A204.1 (cell line): ENCODE data around the gene PI16.
"Not testable (repeated sequence)": the region's sequence is repeated elsewhere in the genome, so short reads cannot be mapped to it uniquely, and the experiment has no call there.

Experiments used
- FAIRE-seq: peaks from 2 replicates; lab custom pipeline; 2012; peaks lifted over from hg19 to GRCh38; lab: Jason Lieb, UNC

Gene PI16

DNA sequence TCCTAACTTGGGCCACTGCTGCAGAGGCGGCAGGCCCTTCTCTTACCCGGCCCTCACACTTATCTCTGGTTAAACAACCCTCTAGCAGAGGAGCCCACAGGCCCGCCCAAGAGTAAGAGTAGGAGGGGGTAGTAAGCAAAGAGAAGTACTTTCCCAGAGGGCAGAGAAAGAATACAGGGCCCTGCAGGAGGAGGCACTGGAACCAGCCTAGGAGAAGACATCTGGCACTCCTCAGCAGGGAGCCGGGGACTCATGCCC, 21.4 kb downstream of the PI16 start:
- no peak for FAIRE-seq

DNA sequence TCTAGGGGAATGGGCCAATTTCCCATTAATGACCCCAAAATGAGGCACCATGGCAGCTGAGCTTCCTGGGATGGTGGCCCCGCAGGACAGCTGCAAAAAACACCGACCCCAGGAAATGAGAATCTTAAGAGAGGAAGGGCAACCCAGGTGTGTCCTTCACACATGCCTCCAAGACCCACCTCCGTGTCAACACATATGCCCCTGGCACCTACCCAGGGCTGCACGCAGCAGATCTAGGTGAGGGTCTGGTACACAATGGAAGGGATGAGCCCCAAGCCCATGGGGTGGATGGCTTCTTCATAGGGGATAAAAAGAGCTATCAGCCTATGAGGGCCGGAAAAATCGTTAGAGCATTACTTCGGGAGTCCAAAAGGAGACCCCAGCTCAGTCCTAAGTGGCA, 22.0 kb downstream of the PI16 start:
- no peak for FAIRE-seq

- no peak for FAIRE-seq
Observed at GRCh38 chr6:36976931-36977330, 22.4 kb downstream of the PI16 start.

DNA sequence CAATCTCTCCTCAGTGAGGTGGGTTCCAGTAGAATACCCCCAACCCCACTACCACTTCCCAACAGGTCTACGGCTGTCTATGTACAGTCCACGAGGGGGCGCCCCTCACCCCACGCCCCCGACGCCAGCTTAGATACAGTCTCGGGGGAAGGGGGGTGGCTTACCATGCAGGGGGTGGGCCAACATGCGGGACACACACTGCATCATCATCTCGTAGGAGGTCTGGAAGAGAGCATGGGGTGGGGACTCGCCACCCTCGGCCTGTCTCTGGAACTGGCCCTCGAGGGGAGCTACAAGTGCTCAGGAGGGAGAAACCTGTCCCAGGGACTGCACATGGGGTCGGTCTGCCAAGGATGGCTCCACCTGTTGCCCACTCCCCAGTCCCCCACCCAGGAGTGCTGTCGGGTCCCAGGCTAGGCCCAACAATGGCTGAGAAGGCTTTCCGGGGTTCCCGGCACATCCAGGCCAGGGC, 23.0 kb downstream of the PI16 start:
- FAIRE-seq = no peak

- no peak for FAIRE-seq
Observed at GRCh38 chr6:36978421-36979346, 24.1 kb downstream of the PI16 start.

DNA sequence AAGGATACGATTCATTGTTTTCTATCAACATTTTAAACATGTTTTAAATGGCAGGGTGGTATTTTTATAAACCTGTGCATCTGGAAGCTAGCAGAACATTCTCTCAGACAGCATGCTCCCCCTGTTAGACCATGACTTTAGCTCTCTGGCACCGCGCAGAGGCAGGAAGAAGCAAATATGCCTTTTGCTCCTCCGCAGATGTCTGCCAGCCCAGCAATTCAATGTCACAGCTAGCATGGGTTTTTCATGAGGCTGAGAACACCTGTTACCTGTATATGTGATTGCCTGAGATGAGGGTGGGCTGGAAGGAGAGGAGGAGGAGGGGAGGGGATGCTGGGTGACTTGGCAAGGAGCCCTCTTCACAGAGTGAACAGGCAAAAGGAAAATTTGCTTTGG, 24.8 kb downstream of the PI16 start:
- FAIRE-seq = no peak

DNA sequence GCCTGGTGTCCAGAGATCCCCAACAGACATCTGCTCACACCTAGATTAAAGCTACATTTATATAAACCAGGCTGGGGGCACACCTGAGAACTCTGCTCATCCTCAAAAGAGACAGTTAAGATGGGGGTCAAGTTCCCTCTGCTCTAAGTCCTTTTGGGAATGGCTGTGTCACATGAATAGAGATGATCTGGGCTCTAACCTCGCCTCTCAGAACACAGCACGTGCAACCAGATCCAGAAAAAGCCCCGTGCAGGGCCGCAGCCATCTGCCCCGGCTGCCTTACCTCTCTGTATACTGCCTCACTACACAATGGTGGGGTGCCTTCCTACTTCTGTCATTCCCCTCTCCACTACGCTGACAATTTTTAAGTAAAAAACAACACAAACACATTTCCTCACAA, 25.6 kb downstream of the PI16 start:
- no peak for FAIRE-seq

DNA sequence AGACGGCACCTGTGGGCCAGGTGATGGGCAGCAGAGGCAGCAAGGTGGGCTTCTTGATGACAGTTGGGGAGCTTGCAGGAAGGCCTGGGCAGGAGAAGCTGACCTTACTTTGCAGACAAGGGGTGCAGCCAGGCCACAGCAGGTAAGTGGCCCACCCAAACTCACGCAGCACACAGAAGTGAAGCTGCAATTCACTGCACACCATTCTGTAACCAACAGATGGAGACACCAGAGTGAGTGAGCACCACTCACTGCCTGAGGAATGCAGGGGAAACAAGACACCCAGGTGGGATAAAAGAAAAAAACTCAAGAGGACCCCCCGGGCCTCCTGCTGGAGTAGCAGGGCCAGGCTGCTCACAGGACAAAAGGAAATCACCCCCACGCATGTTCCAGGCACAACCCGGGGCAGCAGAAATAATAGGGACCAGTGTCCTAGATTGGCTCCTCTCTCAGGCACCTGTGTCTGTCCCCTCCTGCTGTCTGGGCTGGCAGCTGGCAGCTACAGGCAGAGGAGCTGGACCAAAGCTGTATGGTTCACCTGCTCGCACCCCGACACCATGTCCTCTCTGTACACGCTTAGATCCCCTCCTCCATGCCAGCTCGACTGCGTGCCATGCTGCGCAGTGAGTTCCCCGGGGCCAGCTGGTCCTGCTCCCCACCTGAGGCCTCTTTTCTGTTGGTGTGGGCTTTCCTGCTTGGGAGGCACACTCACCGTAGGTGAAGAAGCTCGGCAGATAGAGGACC, 26.5 kb downstream of the PI16 start:
- FAIRE-seq = no peak

- FAIRE-seq = no peak
Observed at GRCh38 chr6:36983538-36983937, 29.0 kb downstream of the PI16 start.

DNA sequence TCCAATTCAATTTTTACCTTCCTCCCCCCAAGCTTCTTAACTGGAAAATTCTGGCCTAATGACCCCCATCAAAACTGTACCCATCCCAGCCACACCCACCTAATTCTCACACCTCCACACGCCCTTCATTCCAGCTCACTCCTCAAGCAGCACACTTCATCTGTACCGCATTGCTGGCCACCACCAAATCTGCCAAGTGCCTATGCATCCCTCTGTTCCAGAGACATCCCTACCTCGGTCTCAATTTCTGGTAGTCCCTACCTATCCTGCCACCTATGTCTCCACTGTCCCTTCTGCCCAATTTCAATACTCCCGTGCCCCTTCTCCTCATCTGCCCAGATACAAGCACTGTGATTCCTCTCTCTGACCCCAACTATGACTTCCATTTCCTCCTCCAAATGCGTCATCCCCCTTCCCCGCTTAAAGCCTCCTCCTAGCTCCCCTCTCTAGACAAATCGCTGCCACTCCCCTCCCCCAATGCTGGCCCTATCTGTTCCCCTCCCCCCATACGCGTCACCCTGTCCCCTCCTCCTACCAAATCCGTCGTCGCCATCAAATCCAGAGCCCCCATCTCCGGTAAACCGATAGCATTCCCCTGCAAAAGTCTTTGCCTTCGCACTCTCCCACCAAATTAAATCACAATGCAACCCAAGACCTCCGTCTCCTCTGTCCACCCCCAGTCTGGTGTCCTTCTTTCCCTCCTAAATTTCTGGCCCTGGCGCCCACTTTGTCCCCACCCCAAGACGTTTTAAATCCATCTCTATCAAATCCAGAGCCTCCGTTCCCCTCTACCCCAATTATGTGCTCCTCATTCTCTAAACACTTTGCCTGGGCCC, 30.3 kb downstream of the PI16 start:
- no peak for FAIRE-seq

DNA sequence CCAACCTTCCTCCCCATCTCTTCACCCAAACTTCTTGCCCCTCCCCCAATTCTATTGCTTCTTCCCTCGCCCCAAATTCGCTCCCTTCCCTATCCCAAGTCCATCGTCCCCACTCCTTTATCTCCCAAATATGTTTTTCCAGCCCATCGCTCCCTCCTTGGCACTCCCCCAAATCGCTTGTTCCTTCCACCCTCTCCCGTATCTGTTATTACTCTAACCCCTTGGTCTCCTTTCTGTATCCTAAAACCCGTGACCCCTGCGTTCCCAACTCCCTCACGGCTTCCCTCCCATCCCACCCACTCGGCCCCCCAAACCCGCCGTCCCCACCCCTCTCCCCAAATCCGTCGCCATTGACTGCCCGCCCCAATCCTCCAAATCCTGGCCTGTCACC, 30.9 kb downstream of the PI16 start:
- FAIRE-seq = no peak

- no peak for FAIRE-seq
Observed at GRCh38 chr6:36985808-36986703, 31.5 kb downstream of the PI16 start, which contains the start of gene MTCH1. TSS of gene MTCH1 (minus strand) at chr6:36986196. CDS start at chr6:36986173, 23 bp downstream.

DNA sequence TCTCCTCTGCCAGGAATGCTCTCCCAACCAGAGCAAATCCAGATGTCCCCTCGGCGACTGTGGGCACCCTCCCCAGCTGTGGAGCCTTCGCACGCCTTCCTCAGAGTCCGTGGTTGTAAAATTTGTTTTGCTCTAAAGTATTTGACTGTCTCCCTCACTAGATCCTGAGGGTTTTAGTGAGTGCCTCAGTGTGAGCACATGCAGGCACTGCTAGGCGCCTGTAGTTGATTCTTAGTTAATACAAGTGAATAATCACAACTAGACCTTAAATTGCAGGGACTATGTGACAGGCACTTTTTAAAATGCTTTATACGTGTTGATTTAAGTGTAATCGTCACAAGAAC, 32.1 kb downstream of the PI16 start:
- no peak for FAIRE-seq

- no peak for FAIRE-seq
Observed at GRCh38 chr6:36989264-36989663, 34.7 kb downstream of the PI16 start.

DNA sequence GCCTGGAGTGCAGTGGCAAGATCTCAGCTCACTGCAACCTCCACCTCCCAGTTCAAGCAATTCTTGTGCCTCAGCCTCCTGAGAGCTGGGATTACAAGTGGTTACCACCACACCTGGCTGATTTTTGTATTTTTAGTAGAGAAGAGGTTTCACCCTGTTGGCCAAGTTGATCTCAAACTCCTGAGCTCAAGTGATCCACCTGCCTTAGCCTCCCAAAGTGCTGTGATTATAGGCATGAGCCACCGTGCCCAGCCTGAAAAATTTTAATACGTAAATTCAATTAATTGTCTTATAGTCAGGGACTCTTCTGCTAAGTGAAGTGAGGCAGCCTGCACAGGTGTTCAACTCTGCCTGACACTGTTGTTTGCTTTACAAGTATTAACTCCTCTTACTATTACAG, 35.9 kb downstream of the PI16 start:
- not testable (repeated sequence) for FAIRE-seq

DNA sequence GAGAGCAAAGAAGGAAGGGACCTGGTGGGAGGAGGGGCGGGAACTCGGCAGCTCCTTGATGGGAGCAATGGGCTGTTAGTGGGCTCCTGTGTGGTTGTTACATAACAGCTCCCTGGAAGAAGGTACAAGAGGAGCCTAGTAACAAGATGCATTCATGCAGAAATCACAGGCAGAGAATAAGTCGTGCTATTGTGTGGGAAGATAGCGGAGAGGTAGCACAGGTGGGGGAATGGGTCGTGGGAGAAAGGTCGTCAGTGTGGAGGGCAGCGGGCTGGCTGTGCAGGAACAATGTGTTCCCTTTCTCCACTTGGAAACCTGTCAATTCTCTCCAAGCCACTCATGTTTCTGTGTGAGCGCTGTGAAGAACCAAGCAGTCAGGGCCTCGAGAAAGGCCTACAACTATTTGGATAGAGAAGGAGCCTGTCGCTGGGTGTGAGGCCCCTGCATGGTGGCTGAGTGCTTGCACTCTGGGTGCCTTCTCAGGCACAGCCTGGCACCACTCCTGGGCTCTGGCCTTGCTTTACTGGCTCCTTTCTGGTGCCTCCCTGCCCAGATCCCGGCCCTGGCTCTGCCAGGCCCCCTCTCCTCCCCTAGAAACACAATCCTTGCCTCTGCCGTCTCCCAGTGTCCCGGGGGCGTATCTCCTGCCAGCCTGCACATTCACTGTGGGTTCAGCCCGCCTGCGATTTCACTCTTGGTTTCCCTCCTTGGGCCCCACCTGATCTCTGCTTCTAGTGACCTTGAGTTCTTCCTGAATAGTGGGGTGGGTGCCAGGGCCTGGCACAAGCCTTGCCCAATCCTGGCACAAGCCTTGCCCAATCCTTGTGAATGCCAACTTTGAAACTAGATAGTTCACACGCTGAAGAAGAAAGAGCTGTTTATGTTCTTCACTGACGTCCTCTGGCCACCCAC, 43.5 kb downstream of the PI16 start:
- FAIRE-seq = no peak

GRCh38 chr6:36998723-36999038, 44.1 kb downstream of the PI16 start:
- no peak for FAIRE-seq

DNA sequence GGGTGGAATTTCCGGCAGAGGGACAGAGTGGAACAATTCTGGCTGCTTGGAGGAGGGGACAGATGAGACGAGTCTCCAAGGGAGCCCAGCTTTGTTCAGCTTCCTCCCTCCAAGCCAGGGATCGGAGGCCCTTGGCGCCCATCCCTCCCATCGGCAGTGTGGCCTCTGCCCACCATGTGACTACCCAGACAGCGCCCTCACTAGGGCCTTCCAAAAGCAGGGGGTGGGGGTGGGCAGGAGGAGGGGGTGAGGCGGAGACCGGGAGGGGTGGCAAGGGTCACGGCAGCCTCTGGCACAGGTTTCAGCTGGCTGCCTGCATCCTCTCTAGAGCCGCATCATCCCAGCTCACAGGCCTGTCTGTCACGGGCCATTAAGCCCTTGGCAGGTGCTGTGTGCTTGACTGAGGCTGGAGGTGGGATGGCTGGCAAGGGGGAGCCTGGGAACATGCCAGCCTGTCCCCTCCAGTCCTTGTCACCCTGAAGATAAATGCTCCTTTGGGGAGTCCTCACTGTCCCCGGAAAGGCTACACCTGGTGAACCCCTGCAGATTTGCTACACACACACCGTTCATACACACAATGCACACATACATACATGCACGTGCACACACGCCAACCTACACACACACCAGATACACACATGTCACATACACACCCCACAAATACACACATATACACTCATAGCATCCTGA, 44.7 kb downstream of the PI16 start:
- no peak for FAIRE-seq

GRCh38 chr6:36999751-37000125, 45.2 kb downstream of the PI16 start:
- FAIRE-seq = no peak
